Activated CD8-positive, alpha-beta memory T cell treated with anti-CD3 and anti-CD28 coated beads, Interleukin-2, amount 50 U/mL, for 1 hour (primary cell): ENCODE results near the gene NOTUM.
"Not testable (repeated sequence)": the region's sequence is repeated elsewhere in the genome, so short reads cannot be mapped to it uniquely, and the experiment has no call there.

Experiments used
- DNase-seq: peaks from one replicate; pipeline ENCODE4 v3.0.0-alpha.2; 2020; ENCODE audit errors: extremely low read depth

NOTUM gene

DNA sequence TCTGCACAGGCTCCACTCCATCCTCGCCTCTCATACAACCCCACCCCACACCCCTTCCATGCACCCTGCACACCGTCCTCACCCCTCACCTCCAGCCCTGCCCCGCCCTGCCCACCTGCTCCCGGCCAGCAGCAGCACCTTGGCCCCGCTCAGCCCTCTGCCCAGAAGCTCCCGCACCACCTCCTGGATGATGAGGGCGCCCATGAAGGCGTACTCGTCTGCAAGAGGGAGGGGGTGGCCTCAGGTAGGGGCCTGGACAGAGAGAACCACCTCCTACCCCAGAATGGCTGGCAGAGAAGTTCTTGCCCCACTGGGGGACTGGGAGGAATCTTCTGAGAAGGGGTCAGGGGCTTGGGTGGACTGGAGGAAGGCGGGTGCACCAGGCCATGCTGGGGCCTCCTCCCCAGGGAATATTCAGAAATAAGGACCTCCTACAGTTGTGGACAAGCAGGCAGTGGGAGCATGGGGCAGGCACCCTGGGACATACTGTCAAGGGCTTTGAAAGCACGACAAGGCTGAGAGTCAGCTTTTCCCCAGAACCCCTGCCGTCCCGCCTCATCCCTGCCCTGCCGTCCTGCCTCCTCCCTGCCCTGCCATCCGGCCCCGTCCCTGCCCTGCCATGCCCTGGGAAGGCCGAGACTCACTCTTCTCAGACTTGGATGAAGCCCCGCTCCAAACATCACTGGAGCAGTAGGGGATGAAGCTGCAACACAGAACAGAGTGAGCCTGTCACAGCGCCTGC, 3.1 kb downstream of the NOTUM start:
- no peak for DNase-seq

- no peak for DNase-seq
These were observed 4.1 kb downstream of the NOTUM start for GRCh38 chr17:81956607-81957589.

- DNase-seq, result no peak
These were observed 5.0 kb downstream of the NOTUM start for GRCh38 chr17:81955756-81956544.

- no peak for DNase-seq
These were observed 5.8 kb downstream of the NOTUM start for GRCh38 chr17:81955058-81955681.

GRCh38 chr17:81954131-81955057, 6.6 kb downstream of the NOTUM start:
- DNase-seq, result no peak

- not testable (repeated sequence) for DNase-seq
These were observed 7.5 kb downstream of the NOTUM start for GRCh38 chr17:81953443-81953842.

DNA sequence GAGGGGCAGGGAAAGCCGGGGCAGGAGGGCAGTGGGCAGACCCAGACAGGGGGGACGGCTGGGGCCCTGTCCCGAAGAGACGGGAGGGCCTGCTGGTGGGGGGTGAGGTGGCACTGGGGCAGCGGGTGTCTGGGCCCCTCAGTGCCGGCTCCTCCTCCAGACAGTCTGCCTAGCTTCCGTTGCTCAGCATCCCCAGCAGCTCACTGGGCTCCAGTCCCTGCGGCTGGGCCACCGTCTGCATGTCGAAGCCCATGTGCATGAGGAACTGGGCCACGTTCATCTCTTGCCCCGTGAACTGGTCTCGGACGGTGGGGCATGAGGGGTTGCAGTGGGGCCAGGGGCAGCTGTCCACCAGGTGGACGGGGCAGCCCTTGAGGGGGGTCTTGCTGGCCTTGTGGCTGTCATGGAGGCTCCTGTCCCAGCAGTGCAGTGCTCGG, 8.2 kb downstream of the NOTUM start:
- DNase-seq, result no peak

GRCh38 chr17:81951785-81952684, 9.0 kb downstream of the NOTUM start:
- no peak for DNase-seq

GRCh38 chr17:81950501-81950900, 10.5 kb downstream of the NOTUM start:
- DNase-seq, result no peak

- DNase-seq, result no peak
These were observed 12.2 kb downstream of the NOTUM start for GRCh38 chr17:81948635-81949378.

DNA sequence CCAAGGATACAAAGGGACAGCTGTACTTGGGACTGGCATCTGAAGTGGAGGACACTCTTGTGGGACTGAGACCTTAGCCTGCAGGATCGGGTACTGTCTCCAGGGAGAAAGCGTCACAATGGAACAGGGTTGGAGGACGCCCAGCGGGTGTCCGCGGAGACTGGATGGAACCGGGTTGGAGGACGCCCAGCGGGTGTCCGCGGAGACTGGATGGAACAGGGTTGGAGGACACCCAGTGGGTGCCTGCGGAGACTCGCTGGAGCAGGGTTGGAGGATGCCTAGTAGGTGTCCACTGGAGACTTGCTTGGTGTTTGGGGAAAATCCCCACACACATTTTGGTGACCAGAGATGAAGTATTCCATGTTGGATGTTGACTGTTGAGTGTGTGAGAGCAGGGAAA, 13.8 kb downstream of the NOTUM start, which contains the start of gene MYADML2:
MYADML2 (minus strand) TSS at position 45 of the 400 bp plus-strand sequence. CDS start 5,492 bp downstream, outside the sequence.
- DNase-seq, result no peak

DNA sequence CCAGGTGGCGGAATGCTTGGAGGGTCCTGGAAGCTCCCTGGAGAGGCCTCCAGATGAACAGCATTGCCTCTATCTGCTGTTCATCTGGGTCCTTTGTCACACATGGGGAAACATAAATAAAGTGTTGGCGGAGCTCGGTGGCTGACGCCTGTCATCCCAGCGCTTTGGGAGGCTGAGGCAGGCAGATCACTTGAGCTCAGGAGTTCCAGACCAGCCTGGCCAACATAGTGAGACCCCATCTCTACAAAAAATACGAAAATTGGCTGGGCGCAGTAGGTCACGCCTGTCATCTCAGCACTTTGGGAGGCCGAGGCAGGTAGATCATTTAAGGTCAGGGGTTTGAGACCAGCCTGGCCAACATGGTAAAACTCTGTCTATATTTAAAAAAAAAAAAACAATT, 16.1 kb downstream of the NOTUM start:
- DNase-seq, result no peak

DNA sequence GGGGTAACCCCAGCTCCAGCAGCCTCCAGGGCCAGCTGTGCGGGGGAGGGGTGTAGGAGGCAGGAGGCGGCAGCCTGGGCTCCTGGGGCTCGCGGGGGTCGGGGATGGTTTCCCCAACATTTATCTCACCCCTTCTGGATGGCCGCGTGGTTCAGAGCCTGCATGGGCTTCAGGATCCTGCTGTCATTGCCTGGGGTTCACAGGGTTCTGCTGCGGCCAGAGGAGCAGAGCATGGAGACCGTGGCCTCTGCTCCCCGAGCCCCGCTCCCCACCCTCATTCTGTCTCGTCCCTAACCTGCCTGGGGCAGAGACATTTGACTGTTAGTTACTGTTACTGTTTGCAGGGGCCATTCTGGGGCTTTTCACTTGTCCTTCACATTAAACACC, 18.8 kb downstream of the NOTUM start:
- DNase-seq, result no peak

DNA sequence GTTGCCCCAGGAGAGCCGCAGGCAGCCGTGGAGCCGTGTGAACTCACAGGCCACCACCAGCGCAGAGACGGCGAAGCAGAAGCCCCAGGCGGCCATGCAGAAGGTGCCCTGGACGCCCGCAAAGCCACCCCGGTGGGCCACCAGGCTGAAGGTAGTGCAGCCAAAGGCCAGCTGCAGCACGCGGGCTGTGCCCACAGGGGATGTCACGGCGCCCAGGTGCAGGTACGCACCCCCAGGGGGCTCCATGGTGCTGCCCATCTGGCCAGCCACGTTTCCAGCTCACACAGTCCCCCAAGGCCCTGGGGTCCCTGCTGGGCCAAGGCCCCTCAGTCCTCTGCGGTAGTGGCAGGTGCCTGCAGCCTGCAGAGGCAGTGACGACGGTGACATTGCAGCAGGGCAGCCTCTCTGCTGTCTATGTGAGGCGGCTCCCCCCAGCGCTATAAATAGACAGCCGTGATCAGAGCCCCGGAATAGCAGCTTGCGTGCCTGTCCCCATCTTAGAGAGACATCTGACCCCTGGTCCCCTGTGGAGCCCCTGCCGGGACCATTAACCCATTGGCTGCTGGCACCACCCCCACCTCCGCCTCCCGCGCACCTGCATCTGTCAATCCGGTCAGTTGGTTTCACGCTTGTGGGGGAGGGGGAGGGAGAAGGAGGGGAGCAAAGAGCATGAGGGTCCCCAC, 19.4 kb downstream of the NOTUM start:
- DNase-seq, result no peak

GRCh38 chr17:81940538-81941483, 20.2 kb downstream of the NOTUM start:
- DNase-seq, result no peak

GRCh38 chr17:81939881-81940385, 21.1 kb downstream of the NOTUM start:
- no peak for DNase-seq

GRCh38 chr17:81939218-81939617, 21.8 kb downstream of the NOTUM start:
- no peak for DNase-seq
